HG03280 (cell line): ENCODE measurements around the gene ZFP1.

ENCODE experiments used
- ATAC-seq: cut with Tn5 transposase; IDR thresholded peaks from one replicate; pipeline ENCODE4 v1.9.1; 2021; ENCODE audit warnings: mild to moderate bottlenecking, moderate library complexity; ENCODE audit not compliant: unreplicated experiment

The ZFP1 gene

DNA sequence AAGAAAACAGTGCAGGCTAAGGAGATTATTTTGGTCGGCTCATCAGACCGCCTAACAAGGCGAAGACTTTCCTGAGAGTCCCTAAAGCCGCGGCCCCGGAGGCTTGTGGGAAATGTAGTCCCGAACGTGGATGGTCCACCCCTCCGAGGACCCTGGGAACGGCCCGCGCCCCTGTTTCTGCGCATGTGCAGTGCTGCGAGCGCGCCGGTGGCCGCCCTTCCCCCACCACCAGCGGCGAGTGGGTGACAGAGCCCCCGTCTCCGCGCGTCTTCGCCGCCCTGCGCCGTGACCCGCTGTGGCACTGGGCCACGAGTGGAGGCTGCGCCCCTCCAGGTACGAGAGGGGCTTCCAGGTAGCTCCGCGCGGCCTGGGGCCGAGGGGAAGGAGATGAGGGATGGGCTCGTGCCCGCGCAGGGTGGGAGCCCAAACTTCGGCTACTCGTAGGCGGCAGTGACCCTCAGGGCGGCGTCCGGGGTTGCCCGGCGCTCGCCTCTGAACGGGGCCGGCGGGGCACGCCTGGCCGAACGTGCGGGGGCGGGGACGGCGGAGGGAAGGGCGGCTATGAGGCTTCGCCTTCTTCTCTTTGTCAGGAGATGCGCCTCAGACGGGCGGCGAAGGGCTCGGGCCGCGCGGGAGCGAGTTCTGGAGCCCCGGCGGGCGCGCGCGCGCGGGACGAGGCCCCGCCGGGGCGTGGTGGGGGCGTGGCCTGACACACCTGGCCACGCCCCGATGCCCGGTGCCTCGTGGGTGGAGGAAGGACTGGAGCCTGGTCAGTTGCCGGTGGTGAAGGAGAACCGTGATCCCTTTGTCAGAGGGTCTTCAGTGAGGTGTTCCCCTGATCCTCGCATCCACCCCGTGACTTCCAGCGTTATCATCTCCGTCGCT is at the start of gene ZFP1:
Gene ZFP1, plus strand, starts transcription at position 214 of the 885 bp plus-strand sequence. CDS start 4,428 bp downstream, outside the sequence.
- peak; percentile 82 for ATAC-seq

DNA sequence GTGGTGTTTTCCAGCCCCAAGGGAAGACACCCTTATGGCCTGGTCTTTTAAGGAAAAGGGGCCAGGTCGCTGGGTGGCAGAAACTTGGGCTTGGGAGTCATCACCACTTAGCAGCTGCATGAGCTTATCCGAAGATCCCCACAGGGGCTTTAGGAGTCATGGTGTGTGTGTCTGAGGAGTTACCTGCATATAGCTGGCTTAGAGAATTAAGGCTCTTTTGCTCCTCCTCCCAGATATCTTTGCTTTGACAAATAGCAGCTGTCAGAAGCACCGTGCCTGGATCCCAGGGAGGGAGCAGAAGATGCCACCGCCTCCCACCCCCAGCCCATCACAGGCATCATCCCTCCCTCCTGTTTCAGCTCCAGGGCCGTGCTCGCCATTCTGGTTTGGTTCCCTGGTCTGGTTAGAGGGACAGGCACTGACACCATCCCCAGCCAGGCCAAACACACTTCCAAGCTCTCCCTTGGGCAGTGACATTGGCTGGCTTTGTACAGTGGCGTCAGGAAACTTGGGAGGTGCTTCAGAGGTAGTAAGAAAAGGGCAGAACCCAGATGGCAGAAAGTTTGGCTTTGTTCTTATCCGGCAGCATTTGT is 49.2 kb upstream of the ZFP1 start:
- ATAC-seq = no peak

- no peak for ATAC-seq
Measured at GRCh38 chr16:75099738-75100602, 48.4 kb upstream of the ZFP1 start.

- no peak for ATAC-seq
Measured at GRCh38 chr16:75100603-75100990, 47.7 kb upstream of the ZFP1 start.

- no peak for ATAC-seq
Measured at GRCh38 chr16:75101635-75102034, 46.7 kb upstream of the ZFP1 start.

DNA sequence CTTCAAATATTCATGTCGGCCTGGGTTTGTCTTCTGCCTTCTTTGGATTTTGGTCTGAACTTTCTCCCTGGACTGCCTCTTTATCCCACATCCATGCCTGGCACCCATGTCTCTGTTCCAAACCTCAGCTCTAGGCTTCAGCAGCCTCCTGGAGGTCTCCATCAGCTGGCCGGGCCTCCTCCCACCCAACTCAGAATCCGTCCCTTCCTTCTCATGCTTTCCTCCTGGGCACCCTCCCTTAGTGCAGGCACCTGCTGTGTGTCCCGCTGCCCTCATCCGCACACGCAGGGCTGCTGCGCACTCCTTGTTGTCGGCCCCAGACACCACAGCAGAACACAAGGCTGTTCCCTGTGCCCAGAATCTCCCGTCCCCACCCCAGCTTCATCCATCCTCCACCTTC is 45.7 kb upstream of the ZFP1 start:
- no peak for ATAC-seq

- ATAC-seq = no peak
Measured at GRCh38 chr16:75103994-75104393, 44.3 kb upstream of the ZFP1 start.

GRCh38 chr16:75104836-75105235 is 43.5 kb upstream of the ZFP1 start:
- no peak for ATAC-seq

DNA sequence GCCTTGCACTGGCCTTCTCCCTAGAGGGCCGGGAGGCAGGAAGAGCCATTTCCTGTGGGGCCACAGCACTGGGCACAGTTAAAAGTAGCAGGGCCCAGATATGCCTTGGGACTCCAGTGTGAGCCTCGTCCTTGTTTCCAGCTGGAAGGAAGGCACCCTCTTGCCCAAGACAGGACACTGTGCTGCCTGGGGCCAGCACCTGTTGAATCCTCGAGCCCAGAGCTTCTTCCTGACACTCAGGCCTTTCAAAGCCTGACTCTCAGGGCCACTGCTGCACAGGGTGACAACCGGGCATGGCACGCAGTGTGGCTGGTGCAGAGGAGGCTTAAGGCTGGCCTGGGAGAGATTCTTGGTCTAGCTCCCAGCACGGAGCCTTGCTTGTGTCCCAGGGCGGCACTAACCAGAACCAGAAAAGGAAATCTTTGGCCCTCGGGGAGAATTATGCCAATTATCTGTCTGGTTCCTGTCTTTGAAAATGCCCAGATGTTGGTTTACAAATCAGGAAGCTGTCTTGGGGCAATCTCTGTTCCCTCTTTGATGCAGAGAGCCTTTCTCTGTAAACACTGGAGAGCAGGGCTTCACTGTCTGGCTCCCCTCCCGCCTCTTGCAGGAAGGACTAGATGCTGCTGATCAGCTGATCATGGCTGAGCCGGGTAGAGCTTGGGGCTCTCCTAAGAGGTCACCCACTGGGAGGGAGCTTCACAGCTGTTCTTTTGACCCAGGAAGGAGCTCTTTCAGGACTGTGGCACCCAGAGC is 42.8 kb upstream of the ZFP1 start:
- no peak for ATAC-seq

GRCh38 chr16:75106351-75107274 is 41.7 kb upstream of the ZFP1 start:
- no peak for ATAC-seq

DNA sequence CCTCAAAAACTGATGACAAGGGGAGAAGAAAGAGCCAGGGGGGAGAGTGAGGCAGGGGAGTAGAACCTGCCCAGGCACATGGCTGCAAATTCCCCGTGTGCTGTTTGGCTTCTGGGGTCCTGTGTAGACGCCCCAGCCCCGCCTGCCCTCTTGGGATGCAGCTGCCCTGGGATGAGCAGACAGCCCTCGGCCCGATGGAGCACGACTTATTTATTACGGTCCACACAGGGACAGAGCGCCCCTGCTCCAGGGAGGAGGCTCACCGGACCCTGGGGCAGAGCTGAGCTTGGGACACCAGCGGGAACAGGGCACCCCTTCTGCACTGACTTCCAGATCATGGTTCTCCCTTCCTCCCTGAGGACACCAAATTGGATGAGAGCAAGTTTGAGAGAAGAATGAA is 40.8 kb upstream of the ZFP1 start:
- ATAC-seq = no peak

GRCh38 chr16:75108792-75109731 is 39.3 kb upstream of the ZFP1 start:
- no peak for ATAC-seq

DNA sequence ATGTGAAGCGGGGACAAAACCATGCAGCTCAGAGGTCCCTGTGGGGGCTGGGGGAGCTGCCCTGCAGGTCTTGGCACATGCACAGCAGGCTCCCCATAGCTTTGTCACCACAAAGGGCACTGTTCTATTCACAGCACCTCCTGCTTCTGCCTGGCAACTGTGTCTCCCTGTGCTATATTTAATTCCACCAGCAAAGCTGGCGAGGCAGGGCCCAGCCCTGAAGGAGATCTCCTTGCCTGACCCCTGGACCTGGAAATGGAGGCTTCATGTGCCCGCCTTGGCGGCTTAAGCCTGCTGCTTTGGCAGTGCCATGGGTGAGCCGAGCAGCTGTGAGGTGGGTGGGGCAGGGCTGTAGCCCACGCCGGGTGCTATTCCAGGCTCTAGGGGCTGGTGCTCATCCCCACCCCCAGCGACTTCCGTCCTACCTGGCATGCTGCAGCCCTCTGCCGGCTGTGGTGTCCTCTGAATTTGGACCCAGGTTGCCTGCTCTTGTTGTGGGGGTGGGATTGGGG is 38.5 kb upstream of the ZFP1 start:
- no peak for ATAC-seq

GRCh38 chr16:75110637-75111513 is 37.4 kb upstream of the ZFP1 start:
- peak; percentile 76 for ATAC-seq

GRCh38 chr16:75111514-75111940 is 36.8 kb upstream of the ZFP1 start:
- ATAC-seq = no peak

DNA sequence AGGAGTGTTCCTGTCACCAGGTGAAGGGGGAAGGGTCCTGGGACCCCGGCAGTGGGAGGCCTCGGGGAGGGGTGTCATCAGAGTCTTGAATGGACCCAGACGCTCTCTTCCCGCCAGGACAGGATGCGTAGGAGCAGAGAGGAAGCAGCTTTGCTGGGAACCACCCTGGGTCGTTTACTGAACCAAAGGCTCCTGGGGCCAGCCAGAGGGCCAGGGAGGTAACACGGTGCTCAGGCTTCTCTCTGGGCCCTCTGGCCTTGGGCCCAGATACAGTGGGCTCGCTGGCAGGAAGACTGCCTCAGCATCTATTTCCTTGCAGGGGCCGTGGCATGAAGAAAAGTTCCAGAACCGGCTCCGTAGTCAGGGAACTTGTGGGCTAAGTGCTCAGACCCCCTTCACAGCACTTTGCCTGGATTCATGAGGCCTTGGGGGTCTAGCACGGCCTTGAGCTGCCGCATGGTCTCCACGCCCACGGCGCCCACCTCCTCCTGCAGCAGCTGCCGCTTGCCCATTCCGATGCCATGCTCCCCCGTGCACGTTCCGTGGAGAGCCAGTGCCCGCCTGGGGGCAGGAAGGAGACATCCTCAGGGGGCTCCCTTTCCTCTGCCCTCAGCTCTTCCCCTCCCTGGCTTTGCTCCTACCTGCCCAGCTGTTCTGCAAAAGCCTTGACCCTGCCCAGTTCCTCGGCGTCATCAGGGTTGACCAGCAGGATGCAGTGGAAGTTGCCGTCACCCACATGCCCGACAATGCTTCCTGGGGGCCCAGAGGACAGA is 36.2 kb upstream of the ZFP1 start:
- no peak for ATAC-seq
